ENCODE results near the gene PTPRE.

The PTPRE gene

GRCh38 chr10:127949831-127950230 is 42.9 kb downstream of the PTPRE start:
- no peak for DNase-seq (ENCODE audit: low read depth in 1 of 2, low spot score in 1 of 2)

- no peak for DNase-seq (ENCODE audit: low read depth in 1 of 2, low spot score in 1 of 2)
Measured at GRCh38 chr10:127951861-127952574, 45.1 kb downstream of the PTPRE start.

GRCh38 chr10:127952575-127952869 is 45.6 kb downstream of the PTPRE start:
- no peak for DNase-seq (ENCODE audit: low read depth in 1 of 2, low spot score in 1 of 2)

- no peak for DNase-seq (ENCODE audit: low read depth in 1 of 2, low spot score in 1 of 2)
Measured at GRCh38 chr10:127952918-127953317, 46.0 kb downstream of the PTPRE start.

- no peak for DNase-seq (ENCODE audit: low read depth in 1 of 2, low spot score in 1 of 2)
Measured at GRCh38 chr10:127953876-127954275, 47.0 kb downstream of the PTPRE start.

GRCh38 chr10:127959428-127959827 is 52.5 kb downstream of the PTPRE start:
- DNase-seq (ENCODE audit: low read depth in 1 of 2, low spot score in 1 of 2) = no peak

GRCh38 chr10:127961071-127961470 is 54.2 kb downstream of the PTPRE start:
- DNase-seq (ENCODE audit: low read depth in 1 of 2, low spot score in 1 of 2) = no peak

GRCh38 chr10:127962205-127962604 is 55.3 kb downstream of the PTPRE start:
- DNase-seq (ENCODE audit: low read depth in 1 of 2, low spot score in 1 of 2) = no peak

- DNase-seq (ENCODE audit: low read depth in 1 of 2, low spot score in 1 of 2) = no peak
Measured at GRCh38 chr10:127963136-127963535, 56.2 kb downstream of the PTPRE start.

GRCh38 chr10:127964621-127965020 is 57.7 kb downstream of the PTPRE start:
- DNase-seq (ENCODE audit: low read depth in 1 of 2, low spot score in 1 of 2) = no peak

- DNase-seq (ENCODE audit: low read depth in 1 of 2, low spot score in 1 of 2) = no peak
Measured at GRCh38 chr10:127966875-127967274, 60.0 kb downstream of the PTPRE start.

GRCh38 chr10:127968027-127968441 is 61.1 kb downstream of the PTPRE start:
- no peak for DNase-seq (ENCODE audit: low read depth in 1 of 2, low spot score in 1 of 2)

- DNase-seq (ENCODE audit: low read depth in 1 of 2, low spot score in 1 of 2) = no peak
Measured at GRCh38 chr10:127968659-127969058, 61.8 kb downstream of the PTPRE start.

GRCh38 chr10:127971101-127971946 is 64.4 kb downstream of the PTPRE start:
- DNase-seq (ENCODE audit: low read depth in 1 of 2, low spot score in 1 of 2) = no peak

- DNase-seq (ENCODE audit: low read depth in 1 of 2, low spot score in 1 of 2) = no peak
Measured at GRCh38 chr10:127971963-127972615, 65.2 kb downstream of the PTPRE start.

GRCh38 chr10:127972751-127973357 is 66.0 kb downstream of the PTPRE start:
- DNase-seq (ENCODE audit: low read depth in 1 of 2, low spot score in 1 of 2) = no peak

GRCh38 chr10:127973791-127974311 is 66.9 kb downstream of the PTPRE start:
- no peak for DNase-seq (ENCODE audit: low read depth in 1 of 2, low spot score in 1 of 2)

- DNase-seq (ENCODE audit: low read depth in 1 of 2, low spot score in 1 of 2) = no peak
Measured at GRCh38 chr10:127974911-127975310, 68.0 kb downstream of the PTPRE start.

GRCh38 chr10:127976286-127976685 is 69.4 kb downstream of the PTPRE start:
- DNase-seq (ENCODE audit: low read depth in 1 of 2, low spot score in 1 of 2) = no peak

GRCh38 chr10:127976701-127977356 is 69.9 kb downstream of the PTPRE start:
- no peak for DNase-seq (ENCODE audit: low read depth in 1 of 2, low spot score in 1 of 2)
